ENCODE results near the gene MAP2K7.
"Not testable (repeated sequence)": the region's sequence is repeated elsewhere in the genome, so short reads cannot be mapped to it uniquely, and the experiment has no call there.

MAP2K7 gene

DNA sequence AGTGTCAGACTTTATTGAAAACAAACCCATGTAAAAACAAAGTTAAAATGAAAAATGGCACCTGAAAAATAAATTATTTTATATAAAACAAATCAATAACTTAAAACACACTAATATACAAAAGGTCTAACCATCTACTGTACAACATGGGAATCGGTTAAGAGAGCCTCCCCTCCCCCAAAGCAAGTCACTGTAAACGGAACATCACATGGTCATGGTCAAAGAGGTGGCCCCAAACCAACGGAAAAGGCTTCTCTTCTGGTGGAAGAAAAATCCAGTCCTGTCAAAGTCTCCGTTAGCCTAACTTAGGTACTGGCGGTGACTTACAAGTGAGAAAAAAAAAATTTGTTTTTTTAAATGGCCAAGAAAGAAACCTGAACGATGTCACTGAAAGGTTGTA, 55.5 kb downstream of the MAP2K7 start:
- no peak for DNase-seq (ENCODE audit: low read depth)
- no peak overlapping the region for H3K4me3 ChIP-seq (ENCODE audit: control insufficient read depth, low read depth, low read length)
- TF ChIP-seq, protein P1, sequence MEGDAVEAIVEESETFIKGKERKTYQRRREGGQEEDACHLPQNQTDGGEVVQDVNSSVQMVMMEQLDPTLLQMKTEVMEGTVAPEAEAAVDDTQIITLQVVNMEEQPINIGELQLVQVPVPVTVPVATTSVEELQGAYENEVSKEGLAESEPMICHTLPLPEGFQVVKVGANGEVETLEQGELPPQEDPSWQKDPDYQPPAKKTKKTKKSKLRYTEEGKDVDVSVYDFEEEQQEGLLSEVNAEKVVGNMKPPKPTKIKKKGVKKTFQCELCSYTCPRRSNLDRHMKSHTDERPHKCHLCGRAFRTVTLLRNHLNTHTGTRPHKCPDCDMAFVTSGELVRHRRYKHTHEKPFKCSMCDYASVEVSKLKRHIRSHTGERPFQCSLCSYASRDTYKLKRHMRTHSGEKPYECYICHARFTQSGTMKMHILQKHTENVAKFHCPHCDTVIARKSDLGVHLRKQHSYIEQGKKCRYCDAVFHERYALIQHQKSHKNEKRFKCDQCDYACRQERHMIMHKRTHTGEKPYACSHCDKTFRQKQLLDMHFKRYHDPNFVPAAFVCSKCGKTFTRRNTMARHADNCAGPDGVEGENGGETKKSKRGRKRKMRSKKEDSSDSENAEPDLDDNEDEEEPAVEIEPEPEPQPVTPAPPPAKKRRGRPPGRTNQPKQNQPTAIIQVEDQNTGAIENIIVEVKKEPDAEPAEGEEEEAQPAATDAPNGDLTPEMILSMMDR (conservative IDR thresholded peaks at IDR 0.05; ENCODE audit: control insufficient read depth, insufficient read depth, low read depth, low read length): no peak

DNA sequence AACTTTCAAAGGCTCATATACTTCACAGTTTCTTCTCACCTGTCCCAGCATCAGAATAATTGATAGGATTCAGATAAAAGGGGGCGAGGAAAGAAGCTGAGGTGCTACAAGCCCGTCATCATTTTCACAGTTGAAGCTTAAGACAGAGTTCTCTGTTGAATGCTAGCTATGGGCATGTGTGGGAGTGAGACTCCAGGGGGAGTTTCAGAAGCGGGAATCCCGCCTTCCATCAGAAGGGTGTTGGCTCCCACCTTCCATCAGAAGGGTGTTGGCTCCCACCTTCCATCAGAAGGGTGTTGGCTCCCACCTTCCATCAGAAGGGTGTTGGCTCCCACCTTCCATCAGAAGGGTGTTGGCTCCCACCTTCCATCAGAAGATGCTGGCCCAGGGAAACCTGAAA, 57.4 kb downstream of the MAP2K7 start:
- H3K4me3 ChIP-seq (ENCODE audit: control insufficient read depth, low read depth, low read length); DNase-seq (ENCODE audit: low read depth): not testable (repeated sequence)

- TF ChIP-seq, protein P1 (conservative IDR thresholded peaks at IDR 0.05; ENCODE audit: control insufficient read depth, insufficient read depth, low read depth, low read length): no peak
- no peak for DNase-seq (ENCODE audit: low read depth)
- no peak overlapping the region for H3K4me3 ChIP-seq (ENCODE audit: control insufficient read depth, low read depth, low read length)
Observed at GRCh38 chr19:7961920-7962626, 58.4 kb downstream of the MAP2K7 start.

DNA sequence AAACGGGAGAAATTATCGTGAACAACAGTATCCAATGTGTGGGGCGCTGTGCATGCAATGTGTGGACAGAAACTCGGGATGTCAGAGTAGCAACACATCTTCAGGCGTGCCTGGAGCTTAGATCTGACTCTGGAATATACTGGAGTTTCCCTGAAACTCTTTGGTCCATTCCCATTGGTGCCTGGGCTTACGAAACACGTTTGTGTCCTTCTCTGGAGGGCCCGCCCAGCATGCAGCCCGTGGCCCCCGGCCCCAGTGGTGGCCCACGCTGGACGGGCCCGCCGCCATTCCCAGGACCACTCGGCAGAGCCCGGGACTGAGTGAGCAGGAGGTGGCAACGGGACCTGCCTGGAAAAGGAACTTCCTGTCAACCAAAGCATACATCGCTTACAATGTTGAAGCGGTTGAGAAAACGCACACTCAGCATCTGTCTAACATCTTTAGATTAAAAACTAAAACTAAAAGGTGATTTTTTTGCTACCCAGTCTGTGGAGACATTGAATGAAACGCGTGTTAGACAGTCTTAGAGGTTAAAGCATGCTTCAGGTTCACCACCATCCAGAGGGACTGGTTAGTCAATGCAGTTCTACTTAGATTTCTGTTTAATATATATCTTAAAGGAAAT, 59.1 kb downstream of the MAP2K7 start:
- TF ChIP-seq, protein P1 (conservative IDR thresholded peaks at IDR 0.05; ENCODE audit: control insufficient read depth, insufficient read depth, low read depth, low read length): no peak
- no peak for DNase-seq (ENCODE audit: low read depth)
- no peak overlapping the region for H3K4me3 ChIP-seq (ENCODE audit: control insufficient read depth, low read depth, low read length)

GRCh38 chr19:7963566-7963965, 59.9 kb downstream of the MAP2K7 start:
- TF ChIP-seq, protein P1 (conservative IDR thresholded peaks at IDR 0.05; ENCODE audit: control insufficient read depth, insufficient read depth, low read depth, low read length): no peak
- H3K4me3 ChIP-seq (ENCODE audit: control insufficient read depth, low read depth, low read length): no peak overlapping the region
- no peak for DNase-seq (ENCODE audit: low read depth)

All from fibroblast of mammary gland (primary cell).